GM18907 (cell line): Measurements from ENCODE around the gene ANK3.

ENCODE experiments used
- ATAC-seq: cut with Tn5 transposase; IDR thresholded peaks from one replicate; pipeline ENCODE4 v1.9.1; 2021; ENCODE audit warnings: mild to moderate bottlenecking, moderate library complexity; ENCODE audit not compliant: unreplicated experiment

The ANK3 gene

DNA sequence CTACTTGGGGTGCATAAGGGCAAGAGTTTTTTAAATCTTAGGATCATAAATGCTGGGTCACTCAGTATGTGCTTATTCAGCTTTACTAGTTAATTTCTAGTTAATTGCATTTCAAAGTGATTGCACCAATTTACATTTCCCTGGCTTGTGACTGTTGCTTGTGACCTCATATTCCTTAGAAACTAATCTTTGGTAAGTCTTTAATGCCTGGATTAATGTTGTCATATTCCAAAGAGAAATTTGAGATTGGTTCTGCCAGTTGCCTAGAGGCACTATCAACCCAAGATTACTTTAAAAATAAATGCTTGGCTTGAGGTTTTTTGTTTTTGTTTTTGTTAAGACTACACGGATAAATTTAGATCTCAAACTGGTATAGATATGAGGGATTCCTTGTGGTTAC lies 103.1 kb downstream of the ANK3 start:
- no peak for ATAC-seq

GRCh38 chr10:60283397-60283796 lies 106.3 kb downstream of the ANK3 start:
- no peak for ATAC-seq

GRCh38 chr10:60282771-60283353 lies 106.8 kb downstream of the ANK3 start:
- ATAC-seq: no peak

GRCh38 chr10:60281792-60282353 lies 107.8 kb downstream of the ANK3 start:
- ATAC-seq: no peak

GRCh38 chr10:60281331-60281730 lies 108.3 kb downstream of the ANK3 start:
- no peak for ATAC-seq

GRCh38 chr10:60280475-60280874 lies 109.2 kb downstream of the ANK3 start:
- no peak for ATAC-seq

DNA sequence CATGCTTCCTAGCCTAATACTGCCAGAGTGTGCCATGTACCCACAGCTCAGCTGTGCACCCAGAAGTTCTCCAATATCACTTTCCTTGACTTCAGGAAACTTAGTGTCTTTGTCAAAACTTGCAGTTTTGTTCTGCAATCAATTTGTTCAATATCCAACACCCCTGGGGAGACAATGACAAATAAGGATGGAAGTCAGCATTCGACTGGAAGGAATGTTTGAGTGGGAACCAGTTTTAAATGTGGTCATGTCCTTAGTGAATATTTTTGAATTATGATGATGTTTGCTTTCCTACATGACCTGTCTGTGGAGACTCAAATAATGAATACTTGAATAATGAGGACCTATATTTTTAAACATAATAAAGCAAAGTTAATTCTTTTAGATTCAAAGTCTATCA lies 112.0 kb downstream of the ANK3 start:
- no peak for ATAC-seq

GRCh38 chr10:60276232-60276631 lies 113.4 kb downstream of the ANK3 start:
- ATAC-seq: no peak

DNA sequence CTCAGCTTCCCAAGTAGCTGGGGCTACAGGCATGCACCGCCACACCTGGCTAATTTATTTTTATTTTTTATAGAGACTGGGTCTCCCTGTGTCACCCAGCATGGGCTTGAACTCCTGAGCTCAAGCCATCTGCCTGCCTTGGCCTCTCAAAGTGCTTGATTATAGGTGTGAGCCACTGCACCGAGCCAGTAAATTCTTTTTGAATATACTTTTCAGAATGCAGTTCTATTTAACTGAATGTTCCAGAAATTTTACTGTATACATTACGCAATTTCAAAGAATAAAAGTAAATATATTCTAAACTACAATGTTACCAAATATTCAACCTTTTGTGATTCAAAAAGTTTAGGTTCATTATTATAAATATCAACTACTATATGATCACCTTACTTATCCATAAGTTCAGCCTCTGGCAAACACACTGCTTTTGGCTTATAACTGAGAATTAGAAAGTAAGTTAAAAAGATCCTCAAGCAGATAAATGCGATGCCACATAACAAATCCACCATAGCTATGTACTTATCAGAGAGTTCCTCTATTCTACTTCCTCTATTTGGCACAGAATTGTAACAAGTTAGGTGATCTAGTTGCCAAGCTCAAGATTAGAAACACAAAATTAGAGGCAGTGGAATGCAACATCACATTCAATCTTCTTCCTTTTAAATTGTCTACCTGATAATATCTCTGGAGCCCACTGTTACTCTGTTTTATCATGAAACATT lies 118.2 kb downstream of the ANK3 start:
- no peak for ATAC-seq

DNA sequence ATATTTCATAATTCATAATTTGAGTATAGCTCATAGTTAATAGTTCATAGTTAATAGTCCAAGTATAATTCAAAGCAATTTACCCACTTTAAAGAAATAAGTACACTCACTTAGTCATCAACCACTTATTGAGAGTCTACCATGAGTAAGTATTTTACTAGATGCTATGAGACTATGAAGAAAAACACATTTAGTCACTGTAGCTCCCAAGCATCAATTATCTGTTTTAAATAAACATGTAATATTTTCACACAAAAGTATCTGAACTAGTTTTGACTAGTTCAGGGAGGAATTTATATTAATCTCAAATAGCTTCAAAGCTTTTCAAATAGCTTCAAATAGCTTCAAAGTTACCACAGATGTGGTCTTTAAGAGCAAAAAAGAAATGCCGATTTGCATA lies 119.2 kb downstream of the ANK3 start:
- no peak for ATAC-seq

GRCh38 chr10:60267802-60268201 lies 121.9 kb downstream of the ANK3 start:
- ATAC-seq: no peak

DNA sequence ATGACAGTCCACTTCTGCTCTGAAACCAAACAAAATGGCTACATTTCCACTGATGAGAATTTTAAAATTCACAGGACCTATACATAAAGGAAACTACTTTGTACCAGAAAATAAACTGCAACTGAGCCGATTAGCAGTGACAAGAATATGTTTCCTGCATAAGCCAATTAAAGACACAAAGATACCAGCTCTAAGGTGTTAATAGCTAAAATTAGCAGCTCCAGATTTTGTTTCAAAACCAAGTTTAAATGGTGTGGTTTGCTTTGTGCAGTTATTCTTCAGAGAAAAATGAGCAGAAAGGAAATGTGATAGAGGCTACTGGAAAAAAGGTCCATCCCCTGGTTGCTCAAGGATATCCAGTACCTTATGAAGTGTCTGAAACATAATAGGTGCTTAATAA lies 123.2 kb downstream of the ANK3 start:
- ATAC-seq: no peak

GRCh38 chr10:60262647-60263126 lies 127.0 kb downstream of the ANK3 start:
- no peak for ATAC-seq

GRCh38 chr10:60260321-60260720 lies 129.4 kb downstream of the ANK3 start:
- no peak for ATAC-seq

GRCh38 chr10:60258429-60258797 lies 131.3 kb downstream of the ANK3 start:
- ATAC-seq: no peak

DNA sequence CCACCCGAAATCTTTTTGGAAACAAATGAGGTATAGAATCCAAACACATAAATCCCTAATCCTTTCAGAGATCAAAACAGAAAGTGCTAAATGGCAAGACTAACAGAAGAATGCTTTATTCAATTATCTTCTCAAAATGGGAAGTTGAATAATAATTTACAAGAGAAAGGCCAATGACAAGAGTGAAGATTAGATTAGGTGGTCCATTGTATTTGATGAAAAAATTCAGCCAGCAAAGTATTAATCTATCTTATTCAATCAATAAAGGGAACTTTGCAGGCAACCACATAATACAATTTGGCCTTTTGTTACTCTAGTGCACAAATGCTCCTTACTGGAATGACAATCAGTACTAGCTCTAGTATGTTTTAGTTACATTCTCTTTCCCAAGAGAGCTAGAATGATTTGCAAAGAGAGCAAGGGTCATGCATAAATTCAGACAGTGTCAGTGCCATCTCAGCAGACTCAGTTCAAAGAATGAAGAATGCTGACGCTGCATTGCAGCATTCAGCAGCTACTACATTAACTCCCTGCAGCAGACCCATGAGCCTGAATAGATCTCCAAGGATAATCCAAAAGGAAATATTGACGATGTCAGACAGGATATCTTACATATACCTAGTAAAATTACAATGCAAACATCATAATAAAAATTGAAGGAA lies 131.8 kb downstream of the ANK3 start:
- ATAC-seq: no peak

GRCh38 chr10:60254776-60255175 lies 134.9 kb downstream of the ANK3 start:
- no peak for ATAC-seq

GRCh38 chr10:60253484-60253883 lies 136.2 kb downstream of the ANK3 start:
- no peak for ATAC-seq

GRCh38 chr10:60252688-60253087 lies 137.0 kb downstream of the ANK3 start:
- ATAC-seq: no peak

- no peak for ATAC-seq
Measured at GRCh38 chr10:60246382-60246781, 143.3 kb downstream of the ANK3 start.

DNA sequence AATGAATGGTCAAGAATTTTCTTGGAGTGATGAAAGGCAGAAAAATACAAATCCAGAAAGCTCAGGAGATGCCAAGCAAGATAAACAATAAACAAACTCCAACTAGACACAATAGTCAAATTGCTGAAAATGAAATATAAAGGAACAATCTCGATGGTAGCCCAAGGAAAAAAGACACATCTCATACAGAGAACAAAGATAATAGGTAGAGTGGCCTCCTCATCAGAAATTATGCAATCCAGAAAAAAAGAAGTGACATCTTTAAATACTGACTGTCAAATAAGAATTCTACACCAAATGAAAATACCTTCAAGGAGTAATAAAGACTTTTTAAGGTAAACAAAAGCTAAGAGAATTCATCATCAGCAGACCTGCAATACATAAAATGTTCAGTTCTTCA lies 150.4 kb downstream of the ANK3 start:
- ATAC-seq: no peak

DNA sequence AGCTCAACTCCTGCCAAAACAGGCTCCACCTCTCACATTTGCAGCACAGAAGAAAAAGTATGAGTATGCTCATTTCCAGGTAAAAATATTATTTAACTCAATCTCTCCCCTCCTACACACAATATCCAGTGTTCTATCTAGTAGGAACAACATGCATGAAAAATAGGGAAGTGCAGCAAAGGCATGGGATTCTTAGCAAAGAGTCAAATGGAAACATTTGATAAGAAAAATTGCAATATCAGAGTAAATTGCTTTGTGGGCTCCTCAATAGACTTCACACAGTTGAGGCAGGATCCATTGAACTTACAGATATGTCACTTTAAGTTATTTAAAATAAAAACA lies 150.9 kb downstream of the ANK3 start:
- ATAC-seq: no peak
